Uterus (tissue), 4 donors: ENCODE measurements around the gene KLHL7. TPM values are rescaled to one million over a fixed set of nuclear protein-coding genes. Genes with fewer than 3 reads are reported as not detected.

Experiments used
- DNase-seq, 2 donors: peaks; one replicate each; pipeline ENCODE4 v3.0.0-alpha.2; 2019 to 2020
- H3K27ac ChIP-seq, 2 donors: fragments of 200-600 bp; sonication (generic); 1 replicate in 1 of 2; 2 replicates in 1 of 2; pipeline ENCODE4 v1.5.1; 2016 to 2018
- H3K27me3 ChIP-seq, 2 donors: fragments of 200-600 bp; sonication (generic); one replicate each; pipeline ENCODE4 v1.5.1; 2018 to 2019; ENCODE audit warnings: control low read depth in 1 of 2
- H3K36me3 ChIP-seq, 2 donors: fragments of 200-600 bp; sonication (generic); one replicate each; pipeline ENCODE4 v1.5.1; 2019; ENCODE audit warnings: control low read depth in 1 of 2
- H3K4me1 ChIP-seq, 2 donors: fragments of 200-600 bp; sonication (generic); one replicate each; pipeline ENCODE4 v1.5.1; 2018 to 2019; ENCODE audit warnings: control low read depth in 1 of 2
- H3K4me3 ChIP-seq, 2 donors: fragments of 200-600 bp; sonication (generic); 1 replicate in 1 of 2; 2 replicates in 1 of 2; pipeline ENCODE4 v1.5.1; 2018 to 2019; ENCODE audit warnings: mild to moderate bottlenecking in 1 of 2
- H3K9me3 ChIP-seq, 2 donors: fragments of 200-600 bp; sonication (generic); one replicate each; pipeline ENCODE4 v1.5.1; 2019; ENCODE audit warnings: control low read depth in 1 of 2
- POLR2A ChIP-seq, 2 donors: fragments of 450-650 bp; IDR thresholded peaks; one replicate each; pipeline ENCODE4 v1.6.1; 2016; ENCODE audit warnings: antibody characterized with exemption in 2 of 2, mild to moderate bottlenecking in 1 of 2, moderate library complexity in 1 of 2
- intact Hi-C: fragments of 100-400 bp; cut with DNase I; formaldehyde crosslinking; loops from one replicate; pipeline ENCODE4 v1.15.1; 2023; ENCODE audit warnings: low total_unique reads
- total RNA-seq, 4 donors: library from RNA; depleted of rRNA in 3 of 4; stranded (reverse); fragments of >200 nt in 3 of 4; gene quantifications; one replicate each; pipeline versions ENCODE4 v1.1.0 to v1.2.4, GENCODE V29; 2014 to 2023
- TF ChIP-seq, protein P1 (sequence below), 4 experiments: fragments of 200-600 bp in 2 of 4; fragments of 450-650 bp in 2 of 4; sonication (generic) in 2 of 4; IDR thresholded peaks; one replicate each; pipeline ENCODE4 v1.5.1; 2016 to 2019; ENCODE audit warnings: antibody characterized with exemption in 4 of 4, mild to moderate bottlenecking in 2 of 4, moderate library complexity in 1 of 4
- donor health status: DM: yes; HTN: yes; CAD: no.

Gene KLHL7
- total RNA-seq, 4 donors from 2014 or later = 12.0 to 136 (median 45.1) TPM

GRCh38 chr7:23226844-23227450, 121.4 kb downstream of the KLHL7 start:
- no peak overlapping the region for H3K4me3 ChIP-seq
- no peaks in the 10 kb centered on the region for H3K36me3 ChIP-seq
- H3K4me1 ChIP-seq = no peaks in the 10 kb centered on the region
- no peak for DNase-seq
- no peaks in the 10 kb centered on the region for H3K9me3 ChIP-seq
- H3K27ac ChIP-seq = no peak overlapping the region
- TF ChIP-seq, protein P1, sequence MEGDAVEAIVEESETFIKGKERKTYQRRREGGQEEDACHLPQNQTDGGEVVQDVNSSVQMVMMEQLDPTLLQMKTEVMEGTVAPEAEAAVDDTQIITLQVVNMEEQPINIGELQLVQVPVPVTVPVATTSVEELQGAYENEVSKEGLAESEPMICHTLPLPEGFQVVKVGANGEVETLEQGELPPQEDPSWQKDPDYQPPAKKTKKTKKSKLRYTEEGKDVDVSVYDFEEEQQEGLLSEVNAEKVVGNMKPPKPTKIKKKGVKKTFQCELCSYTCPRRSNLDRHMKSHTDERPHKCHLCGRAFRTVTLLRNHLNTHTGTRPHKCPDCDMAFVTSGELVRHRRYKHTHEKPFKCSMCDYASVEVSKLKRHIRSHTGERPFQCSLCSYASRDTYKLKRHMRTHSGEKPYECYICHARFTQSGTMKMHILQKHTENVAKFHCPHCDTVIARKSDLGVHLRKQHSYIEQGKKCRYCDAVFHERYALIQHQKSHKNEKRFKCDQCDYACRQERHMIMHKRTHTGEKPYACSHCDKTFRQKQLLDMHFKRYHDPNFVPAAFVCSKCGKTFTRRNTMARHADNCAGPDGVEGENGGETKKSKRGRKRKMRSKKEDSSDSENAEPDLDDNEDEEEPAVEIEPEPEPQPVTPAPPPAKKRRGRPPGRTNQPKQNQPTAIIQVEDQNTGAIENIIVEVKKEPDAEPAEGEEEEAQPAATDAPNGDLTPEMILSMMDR (IDR thresholded peaks at IDR 0.05) = no peak
- no peak for TF ChIP-seq POLR2A (IDR thresholded peaks at IDR 0.05)
- H3K27me3 ChIP-seq = no peaks in the 10 kb centered on the region
- intact Hi-C loops = no loop called here

Other genes with a start within 250 kb of the KLHL7 start
- 10 to 100 TPM; 25.0 to 89.0 (median 46.8) TPM for gene HYCC1, start 91.7 kb upstream of the KLHL7 start, total RNA-seq
- gene NUP42, start 76.3 kb downstream of the KLHL7 start, total RNA-seq = 10 to 100 TPM; 20.6 to 58.3 (median 36.1) TPM
- 100 to 1,000 TPM in 2 of 4 donors, 10 to 100 TPM in 2; 42.5 to 127 (median 93.7) TPM for gene GPNMB, start 141.0 kb downstream of the KLHL7 start, total RNA-seq
- 100 to 1,000 TPM in 1 of 4 donors, 10 to 100 TPM in 3; 33.7 to 117 (median 46.3) TPM for gene MALSU1, start 193.6 kb downstream of the KLHL7 start, total RNA-seq